ENCODE data around the gene ARHGEF2. TPM values are rescaled to one million over a fixed set of nuclear protein-coding genes. Genes with fewer than 3 reads are reported as not detected.
A peak's percentile ranks its signal among the peaks of the same experiment; 100 is the strongest.

Gene ARHGEF2
- polyA plus RNA-seq, 2 of the 4 experiments (the other 2 are of a cell fraction) = 21.3 to 67.4 TPM

GRCh38 chr1:155951753-155952504, 26.4 kb downstream of the ARHGEF2 start:
- ChIA-PET POLR2A (no interaction called here), CTCF (interaction anchor here (4.9 to 6.8 kb wide), 3 partner anchors 10 to 37 kb away, joined by 16 to 41 read pairs (median 40); partner anchors contain the start of gene RXFP4)
- Histone ChIP-seq H3K4me1 (peaks cover 5% of the 10 kb centered on the region; the same call in 2 of the 3 replicates), H3K4me3 (no peak overlapping the region), H3K27ac (no peak overlapping the region), H3K4me2 (no peak overlapping the region), H3K9me3 (no peaks in the 10 kb centered on the region)
- WGBS (ENCODE audit: missing lambda C conversion rate) = 87% methylated on average over 6 of the region's 6 CpGs
- DNase-seq (ENCODE audit: low read depth in 1 of 2, low spot score in 1 of 2) (no peak), ATAC-seq (no peak), FAIRE-seq (no peak)
- TF ChIP-seq HOXB13 (CRISPR knock-in tag; IDR thresholded peaks at IDR 0.05; ENCODE audit: low read depth) (no peak), HOXA7 (CRISPR knock-in tag; IDR thresholded peaks at IDR 0.05) (no peak), CHD4 (IDR thresholded peaks at IDR 0.05; ENCODE audit: borderline replicate concordance) (no peak), PHF8 (IDR thresholded peaks at IDR 0.05; ENCODE audit: borderline replicate concordance, low read depth) (no peak), KDM5A (IDR thresholded peaks at IDR 0.05) (no peak), JUNB (IDR thresholded peaks at IDR 0.05) (no peak), ZFP36 (IDR thresholded peaks at IDR 0.05; ENCODE audit: borderline replicate concordance, partially characterized antibody) (no peak), CEBPB (IDR thresholded peaks at IDR 0.05) (no peak)
- TF ChIP-seq, protein P1, sequence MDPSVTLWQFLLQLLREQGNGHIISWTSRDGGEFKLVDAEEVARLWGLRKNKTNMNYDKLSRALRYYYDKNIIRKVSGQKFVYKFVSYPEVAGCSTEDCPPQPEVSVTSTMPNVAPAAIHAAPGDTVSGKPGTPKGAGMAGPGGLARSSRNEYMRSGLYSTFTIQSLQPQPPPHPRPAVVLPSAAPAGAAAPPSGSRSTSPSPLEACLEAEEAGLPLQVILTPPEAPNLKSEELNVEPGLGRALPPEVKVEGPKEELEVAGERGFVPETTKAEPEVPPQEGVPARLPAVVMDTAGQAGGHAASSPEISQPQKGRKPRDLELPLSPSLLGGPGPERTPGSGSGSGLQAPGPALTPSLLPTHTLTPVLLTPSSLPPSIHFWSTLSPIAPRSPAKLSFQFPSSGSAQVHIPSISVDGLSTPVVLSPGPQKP (IDR thresholded peaks at IDR 0.05; ENCODE audit: low read depth, low read length) = no peak

DNA sequence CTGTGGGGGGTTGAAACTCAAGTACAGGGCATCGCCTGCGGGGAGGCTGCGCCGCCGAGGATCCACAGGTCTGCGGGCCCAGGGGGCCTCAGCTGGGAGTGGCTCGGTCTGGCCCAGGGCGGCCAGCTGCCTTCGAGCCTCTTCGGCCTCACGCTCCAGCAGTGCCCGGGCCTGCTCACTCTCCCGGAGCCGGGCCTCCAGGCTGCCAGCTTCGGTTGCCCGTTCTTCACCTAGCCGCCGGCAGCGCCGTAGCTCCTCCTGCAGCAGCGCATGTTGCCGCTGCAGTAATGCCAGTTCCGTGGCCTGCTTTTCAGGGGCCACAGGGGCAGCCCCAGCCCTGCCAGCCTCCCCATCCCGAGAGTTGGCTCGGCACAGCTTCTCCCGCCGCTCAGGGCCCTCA, 27.5 kb downstream of the ARHGEF2 start:
- no peak for DNase-seq (ENCODE audit: low read depth in 1 of 2, low spot score in 1 of 2)
- H3K9me3 ChIP-seq = no peaks in the 10 kb centered on the region
- TF ChIP-seq HOXA7 (CRISPR knock-in tag; IDR thresholded peaks at IDR 0.05) (no peak), HEYL (CRISPR knock-in tag; IDR thresholded peaks at IDR 0.05) (no peak), ZNF302 (CRISPR knock-in tag; IDR thresholded peaks at IDR 0.05) (no peak), TFCP2L1 (CRISPR knock-in tag; IDR thresholded peaks at IDR 0.05) (no peak), ZC3H11A (IDR thresholded peaks at IDR 0.05) (no peak), CHD4 (IDR thresholded peaks at IDR 0.05; ENCODE audit: borderline replicate concordance) (no peak)
- CTCF ChIA-PET = interaction anchor here (0.8 to 6.8 kb wide), 4 partner anchors 11 to 38 kb away, joined by 4 to 41 read pairs (median 28); partner anchors contain the start of gene RXFP4
- peak in 1 of 2 experiments; percentile 13; a peak in 2 of 6 replicates for ATAC-seq
- peaks cover 16% of the 10 kb centered on the region for H3K4me1 ChIP-seq
- H3K27ac ChIP-seq = no peak overlapping the region
- POLR2A ChIA-PET = no interaction called here
- H3K4me2 ChIP-seq = no peak overlapping the region
- no peak for FAIRE-seq
- 98% methylated on average over 13 of the region's 27 CpGs for WGBS (ENCODE audit: missing lambda C conversion rate)
- no peak overlapping the region for H3K4me3 ChIP-seq

DNA sequence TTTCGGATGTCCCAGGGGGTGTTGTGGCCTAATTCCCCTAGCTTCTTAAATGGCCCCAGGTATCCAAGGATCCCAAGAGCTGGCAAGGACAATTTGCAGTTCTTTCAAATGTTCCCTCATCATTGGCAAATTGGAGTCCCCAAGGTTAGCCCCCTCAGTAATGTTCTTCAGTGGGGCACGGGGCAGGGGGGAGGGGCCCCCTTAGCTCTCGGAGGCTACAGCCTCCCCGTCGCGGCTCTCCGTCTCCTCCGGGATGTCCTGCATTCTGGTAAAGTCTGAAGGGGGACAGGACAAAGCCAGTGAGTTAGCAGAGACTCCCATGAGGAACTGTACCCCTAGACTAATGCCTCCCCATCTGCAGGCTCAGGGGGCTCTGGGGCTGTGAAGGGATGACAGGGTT, 30.6 kb downstream of the ARHGEF2 start:
- no peak overlapping the region for H3K27ac ChIP-seq
- CTCF ChIA-PET = interaction anchor here (0.7 to 6.8 kb wide), 7 partner anchors 8 to 85 kb away, joined by 3 to 41 read pairs (median 9); partner anchors contain the start of gene RXFP4
- DNase-seq (ENCODE audit: low read depth in 1 of 2, low spot score in 1 of 2) (no peak), ATAC-seq (no peak), FAIRE-seq (no peak)
- WGBS (ENCODE audit: missing lambda C conversion rate) = 95% methylated on average over 8 of the region's 8 CpGs
- no peak overlapping the region for H3K4me2 ChIP-seq
- H3K4me3 ChIP-seq = no peak overlapping the region
- TF ChIP-seq KDM5A (IDR thresholded peaks at IDR 0.05) (no peak), MYC (IDR thresholded peaks at IDR 0.05; ENCODE audit: borderline replicate concordance, low read length) (no peak), SREBF2 (IDR thresholded peaks at IDR 0.05) (no peak), FOSB (CRISPR knock-in tag; IDR thresholded peaks at IDR 0.05) (no peak), CEBPB (IDR thresholded peaks at IDR 0.05) (no peak), MAFK (IDR thresholded peaks at IDR 0.05; ENCODE audit: partially characterized antibody) (no peak), HDAC2 (IDR thresholded peaks at IDR 0.05) (no peak), ESRRA (IDR thresholded peaks at IDR 0.05; ENCODE audit: borderline replicate concordance, low read length) (no peak), GATA3 (IDR thresholded peaks at IDR 0.05; ENCODE audit: borderline replicate concordance) (no peak), RFX5 (IDR thresholded peaks at IDR 0.05) (no peak), JUNB (IDR thresholded peaks at IDR 0.05) (no peak), CHD4 (IDR thresholded peaks at IDR 0.05; ENCODE audit: borderline replicate concordance) (no peak)
- TF ChIP-seq, protein P2, sequence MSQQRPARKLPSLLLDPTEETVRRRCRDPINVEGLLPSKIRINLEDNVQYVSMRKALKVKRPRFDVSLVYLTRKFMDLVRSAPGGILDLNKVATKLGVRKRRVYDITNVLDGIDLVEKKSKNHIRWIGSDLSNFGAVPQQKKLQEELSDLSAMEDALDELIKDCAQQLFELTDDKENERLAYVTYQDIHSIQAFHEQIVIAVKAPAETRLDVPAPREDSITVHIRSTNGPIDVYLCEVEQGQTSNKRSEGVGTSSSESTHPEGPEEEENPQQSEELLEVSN (IDR thresholded peaks at IDR 0.05; ENCODE audit: borderline replicate concordance, low read depth) = no peak
- TF ChIP-seq, protein P3, sequence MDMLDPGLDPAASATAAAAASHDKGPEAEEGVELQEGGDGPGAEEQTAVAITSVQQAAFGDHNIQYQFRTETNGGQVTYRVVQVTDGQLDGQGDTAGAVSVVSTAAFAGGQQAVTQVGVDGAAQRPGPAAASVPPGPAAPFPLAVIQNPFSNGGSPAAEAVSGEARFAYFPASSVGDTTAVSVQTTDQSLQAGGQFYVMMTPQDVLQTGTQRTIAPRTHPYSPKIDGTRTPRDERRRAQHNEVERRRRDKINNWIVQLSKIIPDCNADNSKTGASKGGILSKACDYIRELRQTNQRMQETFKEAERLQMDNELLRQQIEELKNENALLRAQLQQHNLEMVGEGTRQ (IDR thresholded peaks at IDR 0.05) = no peak
- POLR2A ChIA-PET = interaction anchor here (0.9 kb wide), 1 partner anchor 13 kb away, joined by 3 read pairs; the partner anchor contains the start of gene KHDC4
- H3K9me3 ChIP-seq = no peaks in the 10 kb centered on the region
- peaks cover 47% of the 10 kb centered on the region for H3K4me1 ChIP-seq
